Caco-2 (cell line): Measurements from ENCODE around the gene ZFP36L2. TPM values are rescaled to one million over a fixed set of nuclear protein-coding genes. Genes with fewer than 3 reads are reported as not detected.

Experiments
- BruUV-seq: library from RNA; stranded (reverse); fragments of 400-500 nt; replicated peaks from 2 replicates; lab custom pipeline; 2021; lab: Mats Ljungman, UMichigan
- CTCF ChIA-PET: fragments of 300-600 bp; sonication (Branson Sonifier 250); formaldehyde crosslinking; loops from one replicate; lab custom pipeline; 2022; ENCODE audit warnings: antibody characterized with exemption; lab: Charles Lee
- POLR2A ChIA-PET: fragments of 300-600 bp; sonication (Branson Sonifier 250); formaldehyde crosslinking; loops from one replicate; lab custom pipeline; 2022; ENCODE audit warnings: antibody characterized with exemption; lab: Charles Lee
- DNase-seq, 2 experiments: peaks; one replicate each; pipeline versions ENCODE4 v3.0.0 to v3.0.0-alpha.2; 2020 to 2022
- H3K27me3 ChIP-seq: replicated peaks from 2 replicates; pipeline ENCODE4 v1.6.0; 2011; ENCODE audit warnings: low read length; ENCODE audit not compliant: control insufficient read depth, insufficient read depth
- H3K36me3 ChIP-seq: 2 replicates; pipeline ENCODE4 v1.5.1; 2011; ENCODE audit warnings: low read length; ENCODE audit not compliant: control insufficient read depth, insufficient read depth
- H3K4me1 ChIP-seq: fragments of 250-450 bp; sonication (Bioruptor Pico); 2 replicates; pipeline ENCODE4 v1.5.1; 2020; ENCODE audit warnings: mild to moderate bottlenecking
- H3K4me3 ChIP-seq: 2 replicates; pipeline ENCODE4 v1.5.1; 2011; ENCODE audit warnings: low read depth, mild to moderate bottlenecking, control low read depth, low read length
- H3K9me3 ChIP-seq: fragments of 250-450 bp; sonication (Bioruptor Pico); 2 replicates; pipeline ENCODE4 v1.5.1; 2020; ENCODE audit warnings: mild to moderate bottlenecking, moderate library complexity
- H3K27ac Mint-ChIP-seq: one replicate; pipeline ENCODE4 v1.8.0; 2022; ENCODE audit warnings: mixed read lengths; ENCODE audit not compliant: unreplicated experiment
- H3K27me3 Mint-ChIP-seq: one replicate; pipeline ENCODE4 v1.8.0; 2022; ENCODE audit warnings: mixed read lengths; ENCODE audit not compliant: insufficient read depth, unreplicated experiment
- H3K36me3 Mint-ChIP-seq: one replicate; pipeline ENCODE4 v1.8.0; 2022; ENCODE audit warnings: mild to moderate bottlenecking, mixed read lengths; ENCODE audit not compliant: insufficient read depth, unreplicated experiment
- H3K4me1 Mint-ChIP-seq: one replicate; pipeline ENCODE4 v1.8.0; 2022; ENCODE audit warnings: low read depth, mixed read lengths; ENCODE audit not compliant: unreplicated experiment
- H3K4me3 Mint-ChIP-seq: one replicate; pipeline ENCODE4 v1.8.0; 2022; ENCODE audit warnings: mild to moderate bottlenecking, moderate library complexity, mixed read lengths; ENCODE audit not compliant: unreplicated experiment
- H3K9me3 Mint-ChIP-seq: one replicate; pipeline ENCODE4 v1.8.0; 2022; ENCODE audit warnings: mixed read lengths; ENCODE audit not compliant: unreplicated experiment
- CTCF ChIP-seq, 2 experiments: fragments of 200-600 bp in 1 of 2; IDR thresholded peaks; 1 replicate in 1 of 2; 2 replicates in 1 of 2; pipeline versions ENCODE4 v1.5.1 to v1.8.0; 2011 to 2022; ENCODE audit warnings: antibody characterized with exemption in 1 of 2, control low read depth in 1 of 2, inconsistent platforms in 1 of 2, low read depth in 1 of 2, low read length in 1 of 2, mild to moderate bottlenecking in 1 of 2, moderate library complexity in 1 of 2; ENCODE audit not compliant: insufficient read depth in 1 of 2, severe bottlenecking in 1 of 2, unreplicated experiment in 1 of 2
- intact Hi-C: fragments of 100-400 bp; cut with micrococcal nuclease; formaldehyde crosslinking; loops from one replicate; pipeline ENCODE4 v1.10.0; 2022; ENCODE audit not compliant: unreplicated experiment
- total RNA-seq: library from RNA; stranded (reverse); gene quantifications from 2 replicates; pipeline ENCODE4 v1.2.3, GENCODE V29; 2022

Gene ZFP36L2
- total RNA-seq, 1 experiment from 2014 or later = 225 TPM

GRCh38 chr2:43201016-43201415 is 25.4 kb downstream of the ZFP36L2 start:
- Mint-ChIP-seq H3K27ac (peak overlapping the region; percentile 76), H3K4me3 (no peak overlapping the region), H3K4me1 (peaks cover 27% of the 10 kb centered on the region), H3K27me3 (no peaks in the 10 kb centered on the region), H3K36me3 (peaks cover 13% of the 10 kb centered on the region), H3K9me3 (no peaks in the 10 kb centered on the region)
- DNase-seq = no peak
- CTCF ChIA-PET = no interaction called here
- H3K4me3 ChIP-seq = no peak overlapping the region
- POLR2A ChIA-PET = no interaction called here
- H3K36me3 ChIP-seq = no peaks in the 10 kb centered on the region
- H3K9me3 ChIP-seq = no peaks in the 10 kb centered on the region
- no TSS peak for BruUV-seq
- intact Hi-C loops = no loop called here
- peaks cover 42% of the 10 kb centered on the region for H3K4me1 ChIP-seq
- TF ChIP-seq CTCF (IDR thresholded peaks at IDR 0.05; ENCODE audit: insufficient read depth in 1 of 2, low read depth in 1 of 2, low read length in 1 of 2, severe bottlenecking in 1 of 2, unreplicated experiment in 1 of 2) = no peak
- H3K27me3 ChIP-seq = no peaks in the 10 kb centered on the region

GRCh38 chr2:43199492-43200488 is 26.6 kb downstream of the ZFP36L2 start:
- peaks cover 54% of the 10 kb centered on the region for H3K4me1 ChIP-seq
- H3K27me3 Mint-ChIP-seq = no peaks in the 10 kb centered on the region
- H3K27me3 ChIP-seq = no peaks in the 10 kb centered on the region
- peak overlapping the region; percentile 76 for H3K27ac Mint-ChIP-seq
- peak in 1 of 2 experiments; percentile 4 for TF ChIP-seq CTCF (IDR thresholded peaks at IDR 0.05; ENCODE audit: insufficient read depth in 1 of 2, low read depth in 1 of 2, low read length in 1 of 2, severe bottlenecking in 1 of 2, unreplicated experiment in 1 of 2)
- DNase-seq = peak; percentile 84 to 91
- no TSS peak for BruUV-seq
- no peak overlapping the region for H3K4me3 ChIP-seq
- no peak overlapping the region for H3K4me3 Mint-ChIP-seq
- ChIA-PET POLR2A (interaction anchor here (0.8 kb wide), 1 partner anchor 21 kb away, joined by 3 read pairs; no protein-coding TSS in a partner anchor), CTCF (interaction anchor here (1.1 to 1.2 kb wide), 2 partner anchors 20 to 50 kb away, joined by 4 to 8 read pairs; no protein-coding TSS in a partner anchor)
- intact Hi-C loops = loop anchor here (1.0 kb wide), 1 partner anchor 21 kb away; no protein-coding TSS in a partner anchor
- no peaks in the 10 kb centered on the region for H3K9me3 ChIP-seq
- H3K36me3 ChIP-seq = no peaks in the 10 kb centered on the region
- peaks cover 37% of the 10 kb centered on the region for H3K4me1 Mint-ChIP-seq
- peaks cover 15% of the 10 kb centered on the region for H3K36me3 Mint-ChIP-seq
- no peaks in the 10 kb centered on the region for H3K9me3 Mint-ChIP-seq

DNA sequence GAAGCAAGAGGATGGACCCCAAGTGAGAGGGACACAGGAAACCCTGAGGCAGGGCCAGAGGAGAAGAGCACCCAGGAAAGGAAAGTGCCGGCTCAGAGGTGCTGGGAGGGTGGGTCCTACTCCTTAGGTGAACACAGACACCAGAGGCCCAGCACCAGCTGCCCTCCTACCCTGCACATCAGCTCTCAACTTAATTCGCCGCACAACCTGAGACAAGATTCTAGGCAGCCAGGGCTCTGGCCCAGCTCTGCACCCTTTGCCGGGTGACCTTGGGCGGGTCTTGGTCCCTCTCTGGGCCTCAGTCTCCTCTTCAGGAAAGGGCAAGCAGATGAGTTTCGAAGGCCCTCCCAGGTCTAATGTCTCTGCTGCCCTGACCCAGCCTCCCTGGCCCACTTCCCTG is 28.1 kb downstream of the ZFP36L2 start:
- Histone ChIP-seq H3K27me3 (no peaks in the 10 kb centered on the region), H3K36me3 (no peaks in the 10 kb centered on the region), H3K4me1 (peaks cover 68% of the 10 kb centered on the region), H3K9me3 (no peaks in the 10 kb centered on the region), H3K4me3 (no peak overlapping the region)
- Mint-ChIP-seq H3K36me3 (peaks cover 24% of the 10 kb centered on the region), H3K27ac (peak overlapping the region; percentile 90), H3K9me3 (no peaks in the 10 kb centered on the region), H3K27me3 (no peaks in the 10 kb centered on the region), H3K4me3 (no peak overlapping the region), H3K4me1 (peaks cover 51% of the 10 kb centered on the region)
- ChIA-PET POLR2A (no interaction called here), CTCF (no interaction called here)
- BruUV-seq = no TSS peak
- intact Hi-C loops = no loop called here
- TF ChIP-seq CTCF (IDR thresholded peaks at IDR 0.05; ENCODE audit: insufficient read depth in 1 of 2, low read depth in 1 of 2, low read length in 1 of 2, severe bottlenecking in 1 of 2, unreplicated experiment in 1 of 2) = no peak
- no peak for DNase-seq
